SK-N-SH (cell line): Measurements from ENCODE around the gene ASCC3. TPM values are rescaled to one million over a fixed set of nuclear protein-coding genes. Genes with fewer than 3 reads are reported as not detected.
"Not testable (repeated sequence)": the region's sequence is repeated elsewhere in the genome, so short reads cannot be mapped to it uniquely, and the experiment has no call there.

ENCODE experiments used
- CTCF ChIA-PET: fragments of 300-600, 350-600 bp; formaldehyde crosslinking; extraction: SDS; loops from one replicate; lab custom pipeline; 2021; lab: Yijun Ruan, JAX
- POLR2A ChIA-PET: fragments of 350-600 bp; sonication (Branson Sonifier 250); formaldehyde crosslinking; extraction: SDS; loops from one replicate; lab custom pipeline; 2020; ENCODE audit warnings: antibody characterized with exemption, inconsistent platforms; lab: Yijun Ruan, JAX
- DNase-seq: peaks from one replicate; pipeline ENCODE4 v3.0.0; 2012
- H2AFZ ChIP-seq: fragments of 200-600 bp; sonication (generic); 2 replicates; pipeline ENCODE4 v1.8.1; 2016; ENCODE audit warnings: antibody characterized with exemption, mild to moderate bottlenecking, low read depth
- H3F3A ChIP-seq: fragments of 200-600 bp; sonication (generic); replicated peaks from 2 replicates; pipeline ENCODE3; 2016; ENCODE audit warnings: antibody characterized with exemption, mild to moderate bottlenecking; ENCODE audit not compliant: insufficient read depth
- H3K27ac ChIP-seq, 2 experiments: fragments of 200-500 bp in 1 of 2; fragments of 200-600 bp in 1 of 2; sonication (Bioruptor generic) in 1 of 2; sonication (generic), shearing (Covaris generic) in 1 of 2; 2 replicates each; pipeline versions ENCODE4 v1.5.1 to v1.6.1; 2014 to 2016; ENCODE audit warnings: low read depth in 2 of 2, inconsistent platforms in 1 of 2, low read length in 1 of 2, mild to moderate bottlenecking in 1 of 2, mixed read lengths in 1 of 2
- H3K27me3 ChIP-seq: fragments of 200-600 bp; sonication (generic), shearing (Covaris generic); 2 replicates; pipeline ENCODE4 v1.6.1; 2016; ENCODE audit warnings: mixed run types; ENCODE audit not compliant: insufficient read depth
- H3K36me3 ChIP-seq, 2 experiments: fragments of 200-500 bp in 1 of 2; fragments of 200-600 bp in 1 of 2; sonication (Bioruptor generic) in 1 of 2; sonication (generic) in 1 of 2; replicated peaks in 1 of 2; 2 replicates each; pipeline versions ENCODE3 to v1.5.1; 2014 to 2016; ENCODE audit warnings: low read length in 1 of 2, mild to moderate bottlenecking in 1 of 2; ENCODE audit not compliant: insufficient read depth in 2 of 2, control insufficient read depth in 1 of 2
- H3K4me1 ChIP-seq, 2 experiments: fragments of 200-500 bp in 1 of 2; fragments of 200-600 bp in 1 of 2; sonication (Bioruptor generic) in 1 of 2; sonication (generic), shearing (Covaris generic) in 1 of 2; 2 replicates each; pipeline versions ENCODE4 v1.5.1 to v1.6.1; 2014 to 2016; ENCODE audit warnings: low read depth in 1 of 2, low read length in 1 of 2, mixed run types in 1 of 2; ENCODE audit not compliant: insufficient read depth in 2 of 2, control insufficient read depth in 1 of 2
- H3K4me2 ChIP-seq: fragments of 200-600 bp; sonication (generic), shearing (Covaris generic); 2 replicates; pipeline ENCODE4 v1.6.1; 2017; ENCODE audit warnings: mixed run types
- H3K4me3 ChIP-seq, 2 experiments: fragments of 200-500 bp in 1 of 2; fragments of 200-600 bp in 1 of 2; sonication (Bioruptor generic) in 1 of 2; sonication (generic), shearing (Covaris generic) in 1 of 2; 2 replicates each; pipeline versions ENCODE4 v1.5.1 to v1.8.1; 2014 to 2016; ENCODE audit warnings: low read depth in 2 of 2, inconsistent platforms in 1 of 2, low read length in 1 of 2, mild to moderate bottlenecking in 1 of 2, mixed read lengths in 1 of 2, moderate library complexity in 1 of 2
- H3K79me2 ChIP-seq: fragments of 200-600 bp; sonication (generic); 2 replicates; pipeline ENCODE4 v1.8.1; 2017; ENCODE audit warnings: mild to moderate bottlenecking; ENCODE audit not compliant: insufficient read depth
- H3K9ac ChIP-seq: fragments of 200-600 bp; sonication (generic); 2 replicates; pipeline ENCODE4 v1.6.1; 2017; ENCODE audit warnings: mixed run types
- H3K9me2 ChIP-seq: fragments of 200-600 bp; sonication (generic); 2 replicates; pipeline ENCODE4 v1.6.1; 2017; ENCODE audit warnings: mixed run types
- H3K9me3 ChIP-seq: fragments of 200-600 bp; sonication (generic); 2 replicates; pipeline ENCODE4 v1.6.1; 2017; ENCODE audit warnings: mixed run types, mild to moderate bottlenecking, moderate library complexity
- H4K20me1 ChIP-seq: fragments of 200-600 bp; sonication (generic); 2 replicates; pipeline ENCODE4 v1.6.1; 2017; ENCODE audit warnings: mild to moderate bottlenecking, mixed run types; ENCODE audit not compliant: insufficient read depth
- EP300 ChIP-seq, 2 experiments: IDR thresholded peaks; 2 replicates each; pipeline versions ENCODE4 v1.4.0 to v1.6.1; 2012; ENCODE audit warnings: borderline replicate concordance in 1 of 2, low read depth in 1 of 2, low read length in 1 of 2
- FOSL2 ChIP-seq: IDR thresholded peaks from 2 replicates; pipeline ENCODE4 v1.4.0; 2012; ENCODE audit warnings: low read depth, mild to moderate bottlenecking, moderate library complexity, borderline replicate concordance
- MEF2A ChIP-seq: IDR thresholded peaks from 2 replicates; pipeline ENCODE4 v1.4.0; 2012; ENCODE audit warnings: low read depth, borderline replicate concordance
- RAD21 ChIP-seq: IDR thresholded peaks from 2 replicates; pipeline ENCODE4 v1.6.1; 2012; ENCODE audit warnings: mild to moderate bottlenecking, low read length
- RXRA ChIP-seq: IDR thresholded peaks from 2 replicates; pipeline ENCODE4 v1.4.0; 2012; ENCODE audit warnings: low read depth, mild to moderate bottlenecking, borderline replicate concordance
- USF1 ChIP-seq: IDR thresholded peaks from 2 replicates; pipeline ENCODE4 v1.4.0; 2012; ENCODE audit warnings: low read depth, borderline replicate concordance
- USF2 ChIP-seq: fragments of 150-350 bp; IDR thresholded peaks from 2 replicates; pipeline ENCODE4 v1.6.1; 2017; ENCODE audit warnings: antibody characterized with exemption, low read length, low read depth, borderline replicate concordance
- WGBS: methylation state at CpG from one replicate; pipeline ENCODE4 v1.1.6; 2017; ENCODE audit warnings: low lambda C conversion rate; 5-methylcytosine and 5-hydroxymethylcytosine counted together
- polyA plus RNA-seq, 3 experiments: library from polyadenylated mRNA; depleted of rRNA; stranded (reverse); fragments of >200 nt; gene quantifications; 2 replicates each; pipeline ENCODE4 v1.2.3, GENCODE V29; 2012

ASCC3 gene
- polyA plus RNA-seq, 1 of the 3 experiments (the other 2 are of a cell fraction) = 17.9 TPM

DNA sequence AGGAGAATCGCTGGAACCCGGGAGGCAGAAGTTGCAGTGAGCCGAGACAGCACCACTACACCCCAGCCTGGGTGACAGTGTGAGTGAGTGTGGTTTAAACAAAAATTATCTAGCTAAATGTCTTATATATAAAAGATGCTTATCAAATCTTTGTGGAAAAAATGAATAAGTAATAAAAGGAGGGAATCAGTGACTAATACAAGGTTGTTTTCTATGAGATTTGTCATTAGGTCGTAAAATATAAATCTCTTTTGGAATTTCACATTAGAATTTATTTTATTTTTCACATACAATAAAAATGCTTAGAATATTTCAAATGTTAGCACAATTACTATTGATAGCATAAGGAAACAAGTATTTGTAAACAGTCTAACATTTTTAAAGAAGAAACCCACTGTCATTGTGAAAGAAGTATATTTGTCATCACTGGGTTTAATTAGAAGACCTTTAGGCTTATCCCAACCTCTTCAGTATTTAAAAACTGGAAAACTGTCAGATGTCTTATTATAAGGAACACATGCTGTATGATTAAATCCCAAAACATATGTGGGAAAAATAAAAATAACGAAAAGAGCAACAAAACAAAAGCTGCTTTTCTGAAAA, 47.1 kb downstream of the ASCC3 start:
- H3K4me1 ChIP-seq = no peaks in the 10 kb centered on the region; a peak in 1 of 4 replicates
- H3K27ac ChIP-seq = no peak overlapping the region
- no peaks in the 10 kb centered on the region for H3K9me2 ChIP-seq
- 94% methylated on average over 5 of the region's 5 CpGs for WGBS
- H3K9ac ChIP-seq = no peak overlapping the region
- CTCF ChIA-PET = no interaction called here
- H2AFZ ChIP-seq = no peak overlapping the region
- no peaks in the 10 kb centered on the region; the same call in 1 of the 2 replicates for H4K20me1 ChIP-seq
- peaks cover 81% of the 10 kb centered on the region for H3K79me2 ChIP-seq
- H3K27me3 ChIP-seq = no peaks in the 10 kb centered on the region
- no peak for DNase-seq
- H3K4me3 ChIP-seq = no peak overlapping the region
- no peak for TF ChIP-seq USF2
- no peak for TF ChIP-seq FOSL2
- no peak for TF ChIP-seq USF1
- no peak for TF ChIP-seq RAD21
- peaks cover 2 to 37% of the 10 kb centered on the region in 2 experiments for H3K36me3 ChIP-seq
- POLR2A ChIA-PET = no interaction called here
- no peak overlapping the region for H3K4me2 ChIP-seq
- peaks cover 3% of the 10 kb centered on the region for H3F3A ChIP-seq
- no peaks in the 10 kb centered on the region for H3K9me3 ChIP-seq

GRCh38 chr6:100829077-100829595, 52.0 kb downstream of the ASCC3 start:
- H3K4me3 ChIP-seq, H3K9me2 ChIP-seq, CTCF ChIA-PET, H3K4me2 ChIP-seq, DNase-seq, H3K9me3 ChIP-seq, H3K27ac ChIP-seq, H3K27me3 ChIP-seq, H3F3A ChIP-seq, H4K20me1 ChIP-seq, H3K9ac ChIP-seq, H3K4me1 ChIP-seq, POLR2A ChIA-PET, H2AFZ ChIP-seq: not testable (repeated sequence)
- 83% methylated on average over 1 of the region's 27 CpGs for WGBS
- Histone ChIP-seq H3K36me3 (peaks cover 0 to 26% of the 10 kb centered on the region in 2 experiments), H3K79me2 (peaks cover 51% of the 10 kb centered on the region)

GRCh38 chr6:100823041-100823440, 58.1 kb downstream of the ASCC3 start:
- Histone ChIP-seq H3K4me3 (no peak overlapping the region), H3K27me3 (no peaks in the 10 kb centered on the region), H3K27ac (no peak overlapping the region), H3K36me3 (peaks cover 0 to 12% of the 10 kb centered on the region in 2 experiments), H3K9ac (no peak overlapping the region), H3F3A (no peaks in the 10 kb centered on the region), H3K4me1 (no peaks in the 10 kb centered on the region), H2AFZ (no peak overlapping the region), H3K9me2 (no peaks in the 10 kb centered on the region), H3K79me2 (peaks cover 58% of the 10 kb centered on the region), H4K20me1 (peaks cover 10% of the 10 kb centered on the region; the same call in 1 of the 2 replicates), H3K4me2 (no peak overlapping the region), H3K9me3 (no peaks in the 10 kb centered on the region)
- TF ChIP-seq EP300 (IDR thresholded peaks at IDR 0.05; ENCODE audit: borderline replicate concordance in 1 of 2, low read depth in 1 of 2, low read length in 1 of 2) = no peak
- no peak for TF ChIP-seq RXRA
- no peak for TF ChIP-seq MEF2A
- ChIA-PET POLR2A (no interaction called here), CTCF (no interaction called here)
- no peak for DNase-seq
- 91% methylated on average over 5 of the region's 5 CpGs for WGBS
